ENCODE results near the gene HIBCH.

DNA sequence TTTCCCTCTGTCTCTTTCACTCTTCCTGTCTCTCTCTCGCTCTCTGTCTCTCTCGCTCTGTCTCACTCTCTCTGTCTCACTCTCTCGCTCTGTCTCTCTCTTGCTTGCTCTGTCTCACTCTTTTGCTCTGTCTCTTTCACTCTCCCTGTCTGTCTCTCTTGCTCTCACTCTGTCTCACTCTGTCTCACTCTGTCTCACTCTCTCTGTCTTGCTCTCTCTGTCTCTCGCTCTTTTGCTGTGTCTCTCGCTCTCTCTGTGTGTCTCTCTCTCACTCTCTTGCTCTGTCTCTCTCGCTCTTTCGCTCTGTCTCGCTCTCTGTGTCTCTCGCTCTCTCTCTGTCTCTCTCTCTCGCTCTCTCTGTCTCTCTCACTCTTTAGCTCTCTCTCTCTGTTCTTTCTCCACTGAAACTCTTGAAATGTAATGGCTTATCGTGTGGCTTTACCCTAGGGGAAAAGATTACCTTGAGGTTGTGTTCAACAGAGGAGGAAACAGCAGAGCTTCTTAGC is 46.7 kb upstream of the HIBCH start:
- TF ChIP-seq MXI1 (IDR thresholded peaks at IDR 0.05; ENCODE audit: borderline replicate concordance, low read depth, low read length) (no peak), RFX5 (IDR thresholded peaks at IDR 0.05; ENCODE audit: low read depth, low read length) (no peak), RAD21 (IDR thresholded peaks at IDR 0.05; ENCODE audit: low read length) (no peak), MAFK (IDR thresholded peaks at IDR 0.05; ENCODE audit: low read depth, low read length) (no peak), FOS (IDR thresholded peaks at IDR 0.05; ENCODE audit: low read depth, low read length) (no peak), MAZ (IDR thresholded peaks at IDR 0.05; ENCODE audit: borderline replicate concordance, low read depth, low read length) (no peak), POLR2A (IDR thresholded peaks at IDR 0.05; ENCODE audit: low read depth, low read length) (no peak), RCOR1 (IDR thresholded peaks at IDR 0.05; ENCODE audit: insufficient replicate concordance, low read length) (no peak), CHD1 (IDR thresholded peaks at IDR 0.05; ENCODE audit: low read depth, low read length) (no peak)
- TF ChIP-seq, protein P1, sequence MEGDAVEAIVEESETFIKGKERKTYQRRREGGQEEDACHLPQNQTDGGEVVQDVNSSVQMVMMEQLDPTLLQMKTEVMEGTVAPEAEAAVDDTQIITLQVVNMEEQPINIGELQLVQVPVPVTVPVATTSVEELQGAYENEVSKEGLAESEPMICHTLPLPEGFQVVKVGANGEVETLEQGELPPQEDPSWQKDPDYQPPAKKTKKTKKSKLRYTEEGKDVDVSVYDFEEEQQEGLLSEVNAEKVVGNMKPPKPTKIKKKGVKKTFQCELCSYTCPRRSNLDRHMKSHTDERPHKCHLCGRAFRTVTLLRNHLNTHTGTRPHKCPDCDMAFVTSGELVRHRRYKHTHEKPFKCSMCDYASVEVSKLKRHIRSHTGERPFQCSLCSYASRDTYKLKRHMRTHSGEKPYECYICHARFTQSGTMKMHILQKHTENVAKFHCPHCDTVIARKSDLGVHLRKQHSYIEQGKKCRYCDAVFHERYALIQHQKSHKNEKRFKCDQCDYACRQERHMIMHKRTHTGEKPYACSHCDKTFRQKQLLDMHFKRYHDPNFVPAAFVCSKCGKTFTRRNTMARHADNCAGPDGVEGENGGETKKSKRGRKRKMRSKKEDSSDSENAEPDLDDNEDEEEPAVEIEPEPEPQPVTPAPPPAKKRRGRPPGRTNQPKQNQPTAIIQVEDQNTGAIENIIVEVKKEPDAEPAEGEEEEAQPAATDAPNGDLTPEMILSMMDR (conservative IDR thresholded peaks at IDR 0.05; ENCODE audit: low read depth, low read length) = no peak
- TF ChIP-seq, protein P2, sequence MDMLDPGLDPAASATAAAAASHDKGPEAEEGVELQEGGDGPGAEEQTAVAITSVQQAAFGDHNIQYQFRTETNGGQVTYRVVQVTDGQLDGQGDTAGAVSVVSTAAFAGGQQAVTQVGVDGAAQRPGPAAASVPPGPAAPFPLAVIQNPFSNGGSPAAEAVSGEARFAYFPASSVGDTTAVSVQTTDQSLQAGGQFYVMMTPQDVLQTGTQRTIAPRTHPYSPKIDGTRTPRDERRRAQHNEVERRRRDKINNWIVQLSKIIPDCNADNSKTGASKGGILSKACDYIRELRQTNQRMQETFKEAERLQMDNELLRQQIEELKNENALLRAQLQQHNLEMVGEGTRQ (IDR thresholded peaks at IDR 0.05; ENCODE audit: low read depth, low read length) = no peak
